Keratinocyte (primary cell): ENCODE results near the gene ACADVL. TPM values are rescaled to one million over a fixed set of nuclear protein-coding genes. Genes with fewer than 3 reads are reported as not detected.

Experiments
- DNase-seq: peaks from one replicate; pipeline ENCODE4 v3.0.0-alpha.2; 2011; ENCODE audit warnings: low read depth, missing footprints, low spot score
- FAIRE-seq: peaks from 2 replicates; lab custom pipeline; 2011; peaks lifted over from hg19 to GRCh38; lab: Jason Lieb, UNC
- H2AFZ ChIP-seq: 2 replicates; pipeline ENCODE4 v1.6.0; 2012; ENCODE audit warnings: low read length, control low read depth, inconsistent platforms; ENCODE audit not compliant: control insufficient read depth
- H3K27ac ChIP-seq: 2 replicates; pipeline ENCODE4 v1.5.1; 2011; ENCODE audit warnings: low read length; ENCODE audit not compliant: control insufficient read depth, insufficient read depth
- H3K27me3 ChIP-seq: 3 replicates; pipeline ENCODE4 v1.6.0; 2011; ENCODE audit warnings: low read length; ENCODE audit not compliant: control insufficient read depth, insufficient read depth; ENCODE audit errors: extremely low read depth
- H3K36me3 ChIP-seq, 2 experiments: 2 replicates in 1 of 2; 3 replicates in 1 of 2; pipeline ENCODE4 v1.5.1; 2011; ENCODE audit warnings: low read length in 2 of 2, mild to moderate bottlenecking in 1 of 2; ENCODE audit not compliant: control insufficient read depth in 2 of 2, insufficient read depth in 2 of 2; ENCODE audit errors: extremely low read depth in 1 of 2
- H3K4me1 ChIP-seq: 3 replicates; pipeline ENCODE4 v1.5.1; 2011; ENCODE audit warnings: low read length; ENCODE audit not compliant: control insufficient read depth, insufficient read depth; ENCODE audit errors: extremely low read depth
- H3K4me2 ChIP-seq: 3 replicates; pipeline ENCODE4 v1.6.0; 2011; ENCODE audit warnings: low read depth, low read length; ENCODE audit not compliant: control insufficient read depth, insufficient read depth; ENCODE audit errors: extremely low read depth
- H3K4me3 ChIP-seq, 3 experiments: fragments of 200-600 bp in 1 of 3; sonication (generic) in 1 of 3; 2 replicates in 2 of 3; 3 replicates in 1 of 3; pipeline ENCODE4 v1.5.1; 2011 to 2016; ENCODE audit warnings: low read length in 3 of 3, mild to moderate bottlenecking in 3 of 3, control low read depth in 2 of 3, inconsistent platforms in 1 of 3, low read depth in 1 of 3, mixed read lengths in 1 of 3, mixed run types in 1 of 3, moderate library complexity in 1 of 3; ENCODE audit not compliant: control insufficient read depth in 2 of 3, insufficient read depth in 2 of 3; ENCODE audit errors: extremely low read depth in 1 of 3
- H3K79me2 ChIP-seq: 2 replicates; pipeline ENCODE4 v1.6.0; 2012; ENCODE audit warnings: low read length; ENCODE audit not compliant: control insufficient read depth, insufficient read depth
- H3K9ac ChIP-seq: 3 replicates; pipeline ENCODE4 v1.6.0; 2011; ENCODE audit warnings: low read length; ENCODE audit not compliant: control insufficient read depth, insufficient read depth; ENCODE audit errors: extremely low read depth
- H3K9me1 ChIP-seq: 3 replicates; pipeline ENCODE4 v1.6.0; 2011; ENCODE audit warnings: low read length; ENCODE audit not compliant: control insufficient read depth, insufficient read depth; ENCODE audit errors: extremely low read depth
- H3K9me3 ChIP-seq: 2 replicates; pipeline ENCODE4 v1.5.1; 2012; ENCODE audit warnings: low read depth, low read length; ENCODE audit not compliant: control insufficient read depth
- H4K20me1 ChIP-seq: 3 replicates; pipeline ENCODE4 v1.6.0; 2011; ENCODE audit warnings: low read length; ENCODE audit not compliant: control insufficient read depth, insufficient read depth; ENCODE audit errors: extremely low read depth
- CTCF ChIP-seq, 3 experiments: IDR thresholded peaks in 1 of 3; conservative IDR thresholded peaks in 1 of 3; optimal IDR thresholded peaks in 1 of 3; 2 replicates in 2 of 3; 3 replicates in 1 of 3; pipeline versions ENCODE3 to v1.5.1; 2011; ENCODE audit warnings: low read length in 3 of 3, mild to moderate bottlenecking in 3 of 3, moderate library complexity in 2 of 3, control low read depth in 1 of 3, inconsistent platforms in 1 of 3; ENCODE audit not compliant: insufficient read depth in 2 of 3; ENCODE audit errors: extremely low read depth in 1 of 3
- EZH2 ChIP-seq: IDR thresholded peaks from one replicate; pipeline ENCODE4 v1.6.1; 2012; ENCODE audit warnings: inconsistent platforms, mild to moderate bottlenecking, low read length, moderate library complexity
- dilution Hi-C: fragments of 300-500 bp; cut with MboI; formaldehyde crosslinking; loops from one replicate; pipeline ENCODE4 v1.7.0; 2020; ENCODE audit warnings: low sequenced_read_pairs; ENCODE audit not compliant: extremely low pct_ligation_motif_present
- polyA plus RNA-seq, 5 experiments: library from polyadenylated mRNA; depleted of rRNA in 3 of 5; stranded (reverse) in 3 of 5; stranded (forward) in 1 of 5; unstranded in 1 of 5; fragments of >200 nt; gene quantifications; 1 replicate in 1 of 5; 2 replicates in 3 of 5; 3 replicates in 1 of 5; pipeline versions ENCODE4 v1.2.1 to v1.2.3, GENCODE V29; 2011 to 2012; ENCODE audit warnings: missing spikeins in 2 of 5, low read depth in 1 of 5, low replicate concordance in 1 of 5

ACADVL gene
- polyA plus RNA-seq, 1 donor (not counting 4 experiments of a cell fraction or from before 2014, with no cell fraction given) = 301 TPM

- Histone ChIP-seq H3K4me1 (peaks cover 29% of the 10 kb centered on the region), H3K9me3 (no peaks in the 10 kb centered on the region), H3K9me1 (no peaks in the 10 kb centered on the region), H3K4me3 (no peak overlapping the region), H4K20me1 (peaks cover 5% of the 10 kb centered on the region), H3K4me2 (no peak overlapping the region), H3K9ac (no peak overlapping the region), H3K27ac (no peak overlapping the region), H3K36me3 (peaks cover 39 to 50% of the 10 kb centered on the region in 2 experiments), H2AFZ (no peak overlapping the region), H3K27me3 (no peaks in the 10 kb centered on the region), H3K79me2 (peaks cover 10% of the 10 kb centered on the region)
- no peak for DNase-seq
- no peak for TF ChIP-seq EZH2
- no peak for TF ChIP-seq CTCF (optimal IDR thresholded peaks at IDR 0.05 in 1 of 3, IDR thresholded peaks at IDR 0.05 in 1 of 3, conservative IDR thresholded peaks at IDR 0.05 in 1 of 3; ENCODE audit: extremely low read depth in 1 of 3, insufficient read depth in 2 of 3, low read length in 3 of 3)
- dilution Hi-C loops = no loop called here
- FAIRE-seq = no peak
Measured at GRCh38 chr17:7222972-7223292, 3.2 kb downstream of the ACADVL start.

- dilution Hi-C loops = no loop called here
- Histone ChIP-seq H3K4me2 (no peak overlapping the region), H3K9me1 (no peaks in the 10 kb centered on the region), H3K4me3 (no peak overlapping the region), H3K9me3 (no peaks in the 10 kb centered on the region), H3K79me2 (peaks cover 10% of the 10 kb centered on the region), H3K4me1 (peaks cover 33% of the 10 kb centered on the region), H3K27ac (no peak overlapping the region), H3K27me3 (no peaks in the 10 kb centered on the region), H3K36me3 (peaks cover 39 to 50% of the 10 kb centered on the region in 2 experiments), H3K9ac (no peak overlapping the region), H4K20me1 (peaks cover 5% of the 10 kb centered on the region), H2AFZ (no peak overlapping the region)
- no peak for DNase-seq
- TF ChIP-seq EZH2 (no peak), CTCF (optimal IDR thresholded peaks at IDR 0.05 in 1 of 3, IDR thresholded peaks at IDR 0.05 in 1 of 3, conservative IDR thresholded peaks at IDR 0.05 in 1 of 3; ENCODE audit: extremely low read depth in 1 of 3, insufficient read depth in 2 of 3, low read length in 3 of 3) (no peak)
- FAIRE-seq = no peak
Measured at GRCh38 chr17:7223375-7223774, 3.6 kb downstream of the ACADVL start.
